NCI-H2227 (cell line): ENCODE data around the gene PLA2G7.
A peak's percentile ranks its signal among the peaks of the same experiment; 100 is the strongest.

Source experiments
- DNase-seq: peaks from one replicate; lab custom pipeline; 2025; ENCODE audit not compliant: unreplicated experiment; lab: John Stamatoyannopoulos, UW

Gene PLA2G7

DNA sequence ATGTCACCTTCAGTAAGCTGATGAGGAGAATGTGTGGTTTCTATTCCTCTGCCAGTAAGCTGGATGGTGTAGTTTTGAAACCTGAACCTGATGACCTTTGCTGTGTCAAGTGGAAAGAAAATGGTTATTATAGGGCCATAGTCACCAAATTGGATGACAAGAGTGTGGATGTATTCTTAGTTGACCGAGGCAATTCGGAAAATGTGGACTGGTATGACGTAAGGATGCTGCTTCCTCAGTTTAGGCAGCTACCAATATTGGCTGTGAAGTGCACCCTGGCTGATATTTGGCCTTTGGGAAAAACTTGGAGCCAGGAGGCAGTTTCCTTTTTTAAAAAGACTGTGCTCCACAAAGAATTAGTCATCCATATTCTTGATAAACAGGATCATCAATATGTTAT is 45.5 kb downstream of the PLA2G7 start:
- no peak for DNase-seq

DNA sequence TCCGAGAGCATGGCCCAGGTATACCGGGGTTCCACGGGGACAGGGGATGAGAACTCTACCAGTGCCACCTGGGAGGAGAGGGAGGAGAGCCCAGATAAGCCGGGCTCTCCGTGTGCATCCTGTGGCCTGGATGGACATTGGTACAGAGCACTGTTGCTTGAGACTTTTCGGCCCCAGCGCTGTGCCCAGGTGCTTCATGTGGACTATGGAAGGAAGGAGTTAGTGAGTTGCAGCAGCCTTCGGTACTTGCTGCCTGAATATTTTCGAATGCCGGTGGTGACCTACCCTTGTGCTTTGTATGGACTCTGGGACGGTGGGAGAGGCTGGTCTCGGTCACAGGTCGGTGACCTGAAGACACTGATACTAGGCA is 46.2 kb downstream of the PLA2G7 start:
- DNase-seq = no peak

DNA sequence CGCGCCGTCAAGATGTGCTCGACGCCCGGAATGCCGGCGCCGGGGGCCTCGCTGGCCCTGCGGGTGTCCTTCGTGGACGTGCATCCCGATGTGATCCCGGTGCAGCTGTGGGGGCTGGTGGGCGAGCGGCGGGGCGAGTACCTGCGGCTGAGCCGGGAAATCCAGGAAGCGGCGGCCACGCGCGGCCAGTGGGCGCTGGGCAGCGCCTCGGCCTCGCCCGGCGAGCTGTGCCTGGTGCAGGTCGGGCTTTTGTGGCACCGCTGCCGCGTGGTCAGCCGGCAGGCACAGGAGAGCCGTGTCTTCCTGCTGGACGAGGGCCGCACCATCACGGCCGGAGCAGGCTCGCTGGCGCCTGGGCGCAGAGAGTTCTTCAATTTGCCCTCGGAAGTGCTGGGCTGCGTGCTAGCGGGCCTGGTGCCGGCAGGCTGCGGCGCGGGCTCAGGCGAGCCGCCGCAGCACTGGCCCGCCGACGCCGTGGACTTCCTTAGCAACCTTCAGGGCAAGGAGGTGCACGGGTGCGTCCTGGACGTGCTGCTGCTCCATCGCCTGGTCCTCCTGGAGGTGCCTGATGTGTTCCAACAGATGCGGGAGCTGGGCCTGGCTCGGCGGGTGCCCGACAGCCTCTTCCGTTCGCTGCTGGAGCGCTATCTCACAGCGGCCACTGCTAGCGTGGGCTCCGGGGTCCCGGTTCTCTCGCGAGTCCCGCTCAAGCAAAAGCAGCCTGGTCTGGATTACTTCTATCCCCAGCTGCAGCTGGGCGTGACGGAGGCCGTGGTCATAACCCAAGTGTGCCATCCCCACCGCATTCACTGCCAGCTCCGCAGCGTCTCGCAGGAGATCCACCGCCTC is 46.8 kb downstream of the PLA2G7 start:
- no peak for DNase-seq

DNA sequence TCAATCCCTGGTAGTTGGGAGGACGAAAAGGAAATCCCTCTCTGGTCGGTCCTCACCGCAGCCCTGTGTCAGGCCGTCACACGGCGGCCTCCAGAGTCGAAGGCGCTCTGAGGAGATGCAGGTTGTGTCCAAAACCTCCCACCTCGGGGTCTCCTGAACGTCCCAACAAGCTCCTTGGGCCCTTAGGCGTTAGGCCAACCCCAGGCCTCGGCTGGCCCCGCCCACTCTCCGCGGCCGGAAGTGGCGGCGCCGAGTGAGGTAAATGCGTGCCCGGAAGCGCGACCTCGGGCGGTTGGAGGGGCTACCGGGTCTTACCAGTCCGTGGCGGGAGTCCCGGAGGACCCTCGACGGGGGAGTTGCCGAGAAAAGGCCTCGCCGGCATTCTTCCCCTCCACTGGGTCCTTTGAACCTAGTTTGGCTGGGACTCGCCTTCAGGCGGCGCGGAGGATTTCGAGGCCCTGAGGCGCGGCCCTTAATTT is 47.5 kb downstream of the PLA2G7 start, which contains the start of gene TDRD6:
Gene TDRD6, plus strand, starts transcription at position 267 of the 479 bp plus-strand sequence. CDS start 244 bp downstream, outside the sequence.
- DNase-seq = no peak

DNA sequence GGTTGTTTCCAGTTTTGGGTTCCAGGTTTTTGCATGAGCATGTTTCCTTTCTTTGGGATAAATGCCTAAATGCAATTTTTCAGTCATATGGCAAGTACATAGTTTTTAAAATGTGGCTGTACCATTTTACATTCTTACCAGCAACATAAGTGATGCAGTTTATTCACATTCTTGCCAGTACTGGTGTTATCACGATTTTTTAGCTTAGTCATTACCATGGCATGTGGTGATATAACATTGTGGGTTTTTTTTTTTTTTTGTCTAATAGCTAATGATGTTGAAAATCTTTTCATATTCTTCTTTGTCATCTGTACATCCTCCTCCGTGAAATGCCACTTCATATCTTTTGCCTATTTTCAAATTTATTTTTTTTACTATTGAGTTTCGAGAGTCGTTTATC is 50.4 kb downstream of the PLA2G7 start:
- DNase-seq = no peak

DNA sequence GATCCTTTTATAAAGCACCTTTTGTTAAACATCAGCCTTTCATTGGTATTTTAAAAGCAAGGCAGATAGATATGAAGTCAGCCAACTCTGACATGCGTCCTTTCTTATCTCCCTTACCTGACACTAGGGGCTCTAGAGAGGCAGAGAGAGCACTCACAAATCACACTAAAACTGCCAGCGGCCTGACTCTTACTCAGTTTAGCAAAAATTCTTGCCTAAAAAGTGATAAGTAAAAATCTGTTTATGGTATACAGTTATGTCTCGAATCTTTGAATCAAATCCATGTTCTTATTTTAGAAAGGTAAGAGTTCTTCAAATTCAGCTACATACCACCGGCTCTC is 57.9 kb downstream of the PLA2G7 start:
- DNase-seq = no peak

DNA sequence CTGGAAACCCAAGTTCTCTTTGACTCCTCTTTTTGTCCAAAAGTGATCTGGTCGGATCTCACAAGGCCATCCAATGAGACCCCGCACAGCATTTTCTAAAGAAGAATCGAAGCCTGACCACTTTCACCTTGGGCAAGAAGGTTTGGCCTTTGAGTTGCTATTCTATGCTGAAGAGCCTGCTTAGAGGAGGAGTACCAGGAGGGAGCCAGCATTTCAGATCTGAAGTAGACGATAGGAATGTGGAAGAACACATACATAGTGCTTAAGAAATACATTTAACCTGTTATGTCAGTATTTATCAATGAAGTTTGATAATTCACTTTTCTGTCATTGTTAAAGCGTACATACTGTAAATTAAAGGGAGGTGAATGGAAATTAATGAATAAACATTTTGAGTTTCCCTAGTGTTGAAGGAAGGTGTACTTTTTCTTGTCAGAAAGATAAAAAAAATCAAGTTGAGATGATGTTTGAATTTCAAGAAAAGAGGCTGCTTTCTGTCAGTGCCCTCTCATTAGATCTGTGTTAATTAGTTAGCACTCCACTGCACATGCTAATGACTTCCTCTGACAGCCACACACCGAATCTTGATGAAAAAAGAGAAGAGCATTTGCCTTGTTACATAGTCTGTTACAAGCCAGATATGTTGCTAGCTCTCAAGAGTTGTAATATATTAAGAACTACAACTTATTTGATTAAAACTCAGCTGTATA is 58.4 kb downstream of the PLA2G7 start:
- DNase-seq = no peak

DNA sequence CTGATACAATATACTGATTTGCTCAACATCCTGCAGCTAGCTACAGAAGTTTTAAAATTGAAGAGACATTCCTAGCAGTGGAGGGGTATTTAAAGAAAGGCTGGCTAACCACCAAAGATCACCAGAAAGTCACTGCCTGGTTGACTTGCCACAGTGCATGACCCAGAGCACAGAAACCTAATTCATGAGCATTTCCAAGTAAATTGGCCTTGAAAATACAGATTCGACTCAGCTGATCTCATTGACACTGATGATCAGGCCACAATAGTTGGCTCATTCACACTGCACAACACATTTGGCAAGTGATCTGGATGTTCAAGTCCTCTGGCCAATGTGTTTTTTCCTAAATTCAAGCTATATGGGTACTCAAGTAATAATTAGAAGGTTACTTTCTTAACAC is 60.8 kb downstream of the PLA2G7 start:
- no peak for DNase-seq

DNA sequence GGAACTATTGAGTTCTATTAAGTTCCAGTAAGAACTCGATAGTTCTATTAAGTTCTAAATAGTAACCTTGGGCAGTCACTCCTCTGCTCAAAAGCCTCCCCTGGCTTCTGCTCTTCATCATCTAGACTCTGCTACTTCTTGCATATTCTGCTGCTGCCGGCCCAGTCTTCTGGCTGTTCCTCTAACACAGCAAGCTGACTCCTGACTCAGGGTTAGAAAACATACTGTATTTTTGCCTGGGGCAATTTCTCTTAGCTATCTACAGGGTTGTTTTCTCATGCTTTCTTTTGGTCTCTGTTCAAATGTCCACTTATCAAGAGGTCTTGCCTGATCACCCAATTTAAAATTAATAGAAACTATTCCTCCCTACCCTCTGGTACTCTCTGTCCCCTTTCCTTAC is 67.8 kb downstream of the PLA2G7 start:
- no peak for DNase-seq

DNA sequence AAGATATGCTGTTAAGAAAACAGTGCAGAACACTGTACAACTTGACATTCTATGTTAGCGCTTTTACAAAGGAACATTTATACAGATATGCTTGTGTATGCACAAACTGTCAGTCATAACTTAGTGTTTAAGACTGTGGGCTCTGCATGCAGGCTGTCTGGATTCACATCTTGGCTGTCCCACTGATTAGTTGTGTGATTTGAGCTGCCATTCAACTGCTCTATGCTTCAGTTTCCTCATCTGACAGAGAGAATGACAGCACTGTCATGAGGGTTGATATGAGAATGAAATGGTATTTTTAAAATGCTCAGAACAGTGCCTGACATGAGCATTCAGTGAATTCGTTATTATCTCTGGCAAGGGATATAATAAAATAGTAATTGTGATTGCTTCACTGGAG is 73.7 kb downstream of the PLA2G7 start:
- no peak for DNase-seq

DNA sequence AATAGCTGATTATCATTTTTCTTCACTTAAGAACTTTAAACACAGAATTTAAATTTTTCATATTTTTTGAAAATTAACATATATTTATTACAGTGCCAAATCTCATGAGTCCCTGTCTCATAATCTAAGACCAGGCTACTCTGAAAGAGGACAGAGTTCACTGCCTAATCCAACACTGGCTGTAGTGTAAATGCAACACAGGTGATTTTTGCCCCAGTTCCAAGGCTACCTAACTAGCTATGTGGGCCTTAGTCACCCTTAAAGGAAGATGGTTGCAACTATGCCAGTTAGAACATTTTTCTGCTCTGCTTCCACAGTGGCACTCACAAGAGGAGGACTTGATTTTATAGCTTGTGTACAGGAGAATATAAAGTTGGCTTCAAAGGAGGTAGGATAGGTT is 77.5 kb downstream of the PLA2G7 start:
- DNase-seq = no peak

DNA sequence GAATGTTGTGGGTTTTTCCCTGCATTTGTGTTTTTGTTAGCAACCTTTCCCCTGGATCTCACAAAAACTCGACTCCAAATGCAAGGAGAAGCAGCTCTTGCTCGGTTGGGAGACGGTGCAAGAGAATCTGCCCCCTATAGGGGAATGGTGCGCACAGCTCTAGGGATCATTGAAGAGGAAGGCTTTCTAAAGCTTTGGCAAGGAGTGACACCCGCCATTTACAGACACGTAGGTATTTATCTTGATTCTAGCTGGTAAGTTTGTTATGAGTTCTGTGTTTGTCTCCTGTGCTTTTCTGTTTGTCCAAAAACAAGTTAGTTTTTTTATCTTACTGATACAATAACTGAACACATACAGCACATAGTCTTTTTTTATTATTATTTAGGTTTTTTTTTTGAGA is 79.4 kb downstream of the PLA2G7 start:
- peak; percentile 28 for DNase-seq
